ENCODE data around the gene NKPD1.

Gene NKPD1

DNA sequence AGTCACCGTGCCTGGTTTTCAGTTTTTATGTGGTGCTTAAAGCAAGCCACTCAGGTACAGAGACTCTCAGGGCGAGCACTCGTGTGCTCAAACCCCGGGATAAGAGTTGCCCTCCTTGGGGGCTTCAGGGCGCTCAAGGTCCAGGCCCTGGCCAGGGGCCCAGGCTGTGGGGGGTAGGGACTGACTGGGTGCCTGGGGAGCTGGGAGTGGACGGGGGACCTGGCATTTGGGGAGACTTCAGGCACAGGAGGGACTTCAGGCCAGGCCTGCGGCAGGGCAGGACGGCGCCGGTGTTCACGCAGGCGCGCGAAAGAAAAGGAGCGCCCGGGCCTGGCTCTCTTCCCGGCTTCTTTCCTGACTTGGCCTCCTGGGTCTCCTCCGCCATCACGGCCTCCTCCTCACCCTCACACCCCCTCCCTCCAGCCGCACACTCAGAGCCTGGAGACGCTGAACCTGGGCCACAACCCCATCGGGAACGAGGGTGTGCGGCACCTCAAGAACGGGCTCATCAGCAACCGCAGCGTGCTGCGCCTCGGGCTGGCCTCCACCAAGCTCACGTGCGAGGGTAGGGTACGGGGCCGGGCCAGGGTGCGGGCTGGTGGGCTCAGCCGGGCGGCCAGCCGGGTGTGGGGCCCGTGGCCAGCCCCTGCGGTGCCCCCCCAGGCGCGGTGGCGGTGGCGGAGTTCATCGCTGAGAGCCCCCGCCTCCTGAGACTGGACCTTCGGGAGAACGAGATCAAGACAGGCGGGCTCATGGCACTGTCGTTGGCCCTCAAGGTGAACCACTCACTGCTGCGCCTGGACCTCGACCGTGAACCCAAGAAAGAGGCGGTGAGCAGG is 16.1 kb downstream of the NKPD1 start:
- no peak overlapping the region for H3K4me3 ChIP-seq (ENCODE audit: low read length)
- no peak for DNase-seq (ENCODE audit: low read depth, low spot score)

DNA sequence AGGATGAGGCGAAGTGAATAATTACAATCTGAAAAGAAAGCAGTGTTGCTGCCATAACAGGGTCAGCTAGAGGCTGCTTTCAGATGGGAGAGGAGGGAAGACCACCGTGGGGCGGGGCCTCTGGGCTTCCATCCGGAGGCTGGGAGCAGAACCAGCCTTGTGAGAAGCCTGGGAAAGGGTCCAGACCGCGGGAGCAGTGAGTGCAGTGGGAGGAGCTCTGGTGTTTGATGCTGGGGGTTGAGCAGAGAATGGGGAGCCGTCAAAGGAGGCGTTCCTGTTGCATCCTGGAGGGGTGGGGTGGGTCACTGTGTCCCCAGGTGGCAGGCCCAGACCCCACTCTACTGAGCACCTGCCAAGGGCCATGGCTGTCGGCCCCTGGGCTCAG is 18.1 kb downstream of the NKPD1 start:
- DNase-seq (ENCODE audit: low read depth, low spot score) = no peak
- no peak overlapping the region for H3K4me3 ChIP-seq (ENCODE audit: low read length)

DNA sequence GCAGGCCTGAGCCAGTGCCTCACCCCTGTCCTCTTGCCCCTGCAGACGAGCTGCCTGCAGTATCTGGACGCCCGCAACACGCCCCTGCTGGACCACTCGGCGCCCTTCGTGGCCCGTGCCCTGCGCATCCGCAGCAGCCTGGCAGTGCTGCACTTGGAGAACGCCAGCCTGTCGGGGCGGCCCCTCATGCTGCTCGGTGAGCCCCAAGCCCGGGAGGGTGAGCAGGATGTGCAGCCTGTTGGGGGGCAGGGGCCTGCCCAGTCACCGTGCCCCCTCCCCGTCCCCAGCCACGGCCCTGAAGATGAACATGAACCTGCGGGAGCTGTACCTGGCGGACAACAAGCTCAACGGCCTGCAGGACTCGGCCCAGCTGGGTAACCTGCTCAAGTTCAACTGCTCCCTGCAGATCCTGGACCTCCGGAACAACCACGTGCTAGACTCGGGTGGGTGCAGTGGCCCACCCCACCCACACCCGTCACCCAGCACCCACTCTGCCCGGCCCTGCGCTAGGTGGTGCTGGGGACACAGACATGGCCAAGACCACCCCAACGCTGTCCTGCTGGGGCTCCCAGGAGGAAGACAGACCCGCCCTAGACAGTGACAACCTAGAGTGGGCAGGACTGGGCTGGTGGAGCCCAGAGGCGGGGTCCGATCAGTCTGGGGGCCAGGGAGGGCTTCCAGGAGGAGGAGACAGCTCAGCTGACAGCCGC is 18.6 kb downstream of the NKPD1 start:
- no peak for DNase-seq (ENCODE audit: low read depth, low spot score)
- H3K4me3 ChIP-seq (ENCODE audit: low read length) = no peak overlapping the region

DNA sequence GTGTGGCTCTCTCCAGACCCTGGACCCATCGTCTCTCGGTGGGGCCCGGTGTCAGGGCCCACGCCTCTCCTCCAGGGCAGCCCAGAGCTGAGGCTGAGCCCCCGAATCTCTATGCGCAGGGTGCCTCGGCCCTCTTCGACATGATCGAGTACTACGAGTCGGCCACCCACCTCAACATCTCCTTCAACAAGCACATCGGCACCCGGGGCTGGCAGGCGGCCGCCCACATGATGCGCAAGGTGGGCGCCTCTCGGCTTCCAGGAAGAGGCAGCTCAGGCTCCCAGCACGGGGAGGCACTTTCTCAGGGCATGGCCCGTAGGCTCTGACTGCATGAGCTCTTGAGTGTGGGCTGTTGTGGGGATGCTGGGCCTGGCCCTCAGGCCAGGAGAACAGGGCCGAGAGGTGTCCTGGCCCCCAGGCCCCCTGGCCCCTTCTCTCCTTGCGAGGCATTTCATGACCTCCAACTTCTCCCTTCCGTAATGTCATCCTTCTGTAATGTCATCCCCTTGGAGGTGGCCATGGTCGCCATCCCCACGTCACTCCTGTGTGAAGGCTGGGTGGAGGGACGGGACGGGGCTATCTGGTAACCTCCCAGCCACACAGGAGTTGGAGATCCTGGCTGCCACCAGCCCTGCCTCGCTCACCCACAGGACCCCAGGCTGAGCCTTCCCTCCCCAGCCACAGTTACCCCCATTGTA is 19.4 kb downstream of the NKPD1 start:
- H3K4me3 ChIP-seq (ENCODE audit: low read length) = no peak overlapping the region
- no peak for DNase-seq (ENCODE audit: low read depth, low spot score)

DNA sequence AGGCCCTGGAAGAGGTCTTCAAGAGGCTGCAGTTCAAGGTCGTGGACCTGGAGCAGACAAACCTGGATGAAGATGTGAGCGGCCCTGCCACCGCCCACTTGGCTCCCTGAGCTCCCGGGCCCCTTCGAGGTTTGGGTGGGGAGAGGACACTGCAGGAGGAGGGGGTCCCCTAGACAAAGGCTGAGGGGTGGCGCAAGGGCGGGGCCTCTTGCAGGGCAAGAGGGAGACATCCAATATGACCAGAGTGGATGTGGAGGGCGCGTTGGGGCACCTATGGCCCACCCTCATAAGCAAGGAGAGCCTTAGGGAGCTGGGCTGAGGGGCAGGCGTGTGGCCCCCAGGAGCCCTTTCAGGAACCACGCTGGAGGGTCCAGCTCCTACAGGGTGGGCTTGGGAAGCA is 20.2 kb downstream of the NKPD1 start:
- no peak for DNase-seq (ENCODE audit: low read depth, low spot score)
- no peak overlapping the region for H3K4me3 ChIP-seq (ENCODE audit: low read length)

DNA sequence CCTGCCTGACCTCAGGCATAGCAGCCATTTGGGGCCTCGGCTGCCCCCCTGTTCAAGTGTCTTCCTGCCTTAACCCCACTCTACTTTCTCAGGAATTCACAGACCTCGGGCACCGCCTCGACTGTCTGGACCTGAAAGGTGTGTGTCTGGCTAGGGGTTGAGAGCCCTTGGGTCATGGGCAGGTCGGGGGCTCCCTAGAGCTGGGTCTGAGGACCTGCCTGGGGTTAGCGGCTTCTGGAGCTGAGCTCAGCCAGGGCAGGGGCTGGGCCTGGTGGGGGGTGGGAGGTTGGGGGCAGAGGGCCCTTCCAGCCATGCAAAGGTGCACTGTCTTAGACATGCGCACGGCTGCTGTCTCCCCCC is 20.7 kb downstream of the NKPD1 start:
- H3K4me3 ChIP-seq (ENCODE audit: low read length) = no peak overlapping the region
- DNase-seq (ENCODE audit: low read depth, low spot score) = no peak

DNA sequence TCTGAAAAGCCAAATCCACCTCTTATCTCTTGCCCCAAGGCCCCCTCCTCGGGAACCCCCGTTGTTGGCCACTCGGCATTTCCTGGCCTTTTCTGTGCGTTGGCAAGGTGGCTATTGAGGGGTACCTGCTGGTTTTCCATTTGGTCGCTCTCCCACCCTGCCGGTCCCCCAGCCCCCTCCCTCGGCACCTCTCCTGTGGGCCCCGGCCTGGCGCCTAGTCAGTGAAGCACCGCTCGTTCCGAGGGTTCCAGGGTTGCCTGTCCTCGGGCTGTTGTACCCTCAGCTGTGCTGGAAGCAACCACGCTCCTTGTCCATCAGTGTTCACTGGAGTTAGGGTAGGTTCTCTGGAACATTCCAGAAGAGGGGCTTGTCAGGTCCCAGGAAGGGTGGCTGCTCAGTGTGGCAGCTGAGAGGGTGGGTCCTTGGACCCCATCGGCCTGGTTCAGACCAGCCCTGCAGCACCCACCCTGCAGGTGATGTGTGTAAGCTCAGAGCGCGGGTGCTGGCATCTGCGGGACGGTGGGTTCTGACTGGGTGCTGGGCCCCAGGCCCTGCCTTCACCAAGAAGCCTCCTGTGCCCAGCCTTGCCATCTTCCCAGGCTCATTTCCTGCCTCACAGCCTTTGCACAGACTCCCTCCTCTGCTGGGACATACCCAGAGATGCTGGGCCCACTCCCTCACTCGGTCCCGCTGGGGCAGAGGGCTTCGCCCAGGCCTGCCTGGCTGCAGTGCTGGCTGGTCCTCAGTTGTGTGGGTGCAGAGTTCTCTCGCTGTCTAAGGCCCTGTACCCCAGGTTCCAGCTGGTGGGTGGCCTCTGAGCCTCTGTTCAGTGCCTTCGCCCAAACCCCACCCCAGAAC is 21.3 kb downstream of the NKPD1 start:
- H3K4me3 ChIP-seq (ENCODE audit: low read length) = no peak overlapping the region
- DNase-seq (ENCODE audit: low read depth, low spot score) = no peak

DNA sequence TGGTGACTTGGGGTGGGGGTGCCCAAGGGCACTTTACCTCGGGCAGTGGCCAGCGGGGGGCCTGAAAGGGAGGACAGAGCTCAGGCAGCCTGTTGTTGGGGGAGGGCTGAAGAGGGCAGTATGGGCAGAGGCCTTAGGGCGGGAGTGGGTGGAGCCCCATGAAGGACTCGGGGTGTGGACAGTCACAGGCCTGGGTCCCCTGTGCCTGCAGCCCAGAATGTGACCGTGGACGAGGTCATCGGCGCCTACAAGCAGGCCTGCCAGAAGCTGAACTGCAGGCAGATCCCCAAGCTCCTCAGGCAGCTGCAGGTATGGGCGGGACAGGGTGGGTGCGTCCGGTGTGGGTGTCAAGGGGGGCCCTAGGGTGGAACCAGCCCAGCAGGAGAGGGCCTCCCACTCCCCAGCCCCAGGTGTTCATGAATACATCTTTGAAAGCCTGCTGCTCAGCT is 22.5 kb downstream of the NKPD1 start:
- no peak for DNase-seq (ENCODE audit: low read depth, low spot score)
- H3K4me3 ChIP-seq (ENCODE audit: low read length) = no peak overlapping the region

DNA sequence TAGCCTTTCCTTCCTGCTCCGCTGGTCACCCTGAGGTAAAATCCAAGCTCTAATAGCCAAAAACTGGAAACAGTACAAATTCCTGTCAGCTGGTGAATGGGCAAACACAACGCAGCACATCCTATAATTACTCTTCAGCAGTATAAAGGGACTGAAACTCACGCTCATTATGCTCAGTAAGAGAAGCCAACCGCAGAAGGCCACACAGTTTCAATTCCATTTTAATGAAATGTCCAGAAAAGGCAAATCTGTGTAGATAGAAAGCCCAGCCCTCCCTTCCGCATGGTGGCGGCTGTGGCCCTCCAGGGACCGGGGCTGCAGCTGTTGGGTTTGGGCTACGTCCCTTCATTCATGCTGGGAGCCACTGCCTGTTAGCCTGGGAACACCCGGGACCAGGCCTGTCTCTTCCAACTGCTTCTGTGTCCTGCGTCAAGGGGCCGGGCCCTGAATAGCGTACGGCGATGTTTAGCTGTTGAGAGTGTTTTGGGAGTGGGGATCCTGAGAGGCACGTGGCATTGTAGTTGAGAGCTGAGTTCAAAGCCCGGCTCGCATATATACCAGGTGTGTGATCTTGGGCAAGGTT is 23.5 kb downstream of the NKPD1 start:
- H3K4me3 ChIP-seq (ENCODE audit: low read length) = no peak overlapping the region
- no peak for DNase-seq (ENCODE audit: low read depth, low spot score)

DNA sequence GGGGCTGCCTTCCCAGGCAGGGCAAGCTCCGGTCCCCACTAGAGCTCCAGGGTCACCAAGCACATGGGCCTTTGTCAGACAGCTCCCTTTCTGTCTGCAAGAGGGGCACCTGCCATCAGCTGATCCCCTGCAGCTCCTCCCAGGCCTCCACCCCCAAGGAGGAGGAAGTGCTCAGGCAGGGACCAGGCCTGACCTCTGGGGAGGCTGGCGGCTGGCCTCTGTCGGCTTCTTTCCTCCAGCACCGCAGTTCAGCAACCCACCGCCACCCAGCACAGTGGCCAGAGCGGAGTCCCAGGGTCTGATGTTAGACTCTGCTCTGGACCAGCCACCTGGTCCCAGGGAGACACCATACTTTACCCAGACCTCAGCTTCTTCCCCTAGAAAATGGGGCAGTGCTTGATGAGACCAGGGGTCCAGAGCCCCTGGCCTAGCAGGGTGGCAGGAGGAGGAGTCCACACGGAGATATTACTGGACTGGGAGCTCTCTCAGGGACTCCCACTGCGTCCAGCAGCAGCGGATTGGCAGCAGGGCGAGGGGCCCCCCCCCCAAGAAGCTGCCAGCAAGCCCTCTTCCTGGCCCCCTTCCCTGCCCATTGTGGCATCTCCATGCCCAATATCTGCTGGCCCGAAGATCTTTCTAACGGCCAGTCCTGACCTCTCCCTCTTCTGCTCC is 24.1 kb downstream of the NKPD1 start:
- no peak for DNase-seq (ENCODE audit: low read depth, low spot score)
- H3K4me3 ChIP-seq (ENCODE audit: low read length) = no peak overlapping the region

DNA sequence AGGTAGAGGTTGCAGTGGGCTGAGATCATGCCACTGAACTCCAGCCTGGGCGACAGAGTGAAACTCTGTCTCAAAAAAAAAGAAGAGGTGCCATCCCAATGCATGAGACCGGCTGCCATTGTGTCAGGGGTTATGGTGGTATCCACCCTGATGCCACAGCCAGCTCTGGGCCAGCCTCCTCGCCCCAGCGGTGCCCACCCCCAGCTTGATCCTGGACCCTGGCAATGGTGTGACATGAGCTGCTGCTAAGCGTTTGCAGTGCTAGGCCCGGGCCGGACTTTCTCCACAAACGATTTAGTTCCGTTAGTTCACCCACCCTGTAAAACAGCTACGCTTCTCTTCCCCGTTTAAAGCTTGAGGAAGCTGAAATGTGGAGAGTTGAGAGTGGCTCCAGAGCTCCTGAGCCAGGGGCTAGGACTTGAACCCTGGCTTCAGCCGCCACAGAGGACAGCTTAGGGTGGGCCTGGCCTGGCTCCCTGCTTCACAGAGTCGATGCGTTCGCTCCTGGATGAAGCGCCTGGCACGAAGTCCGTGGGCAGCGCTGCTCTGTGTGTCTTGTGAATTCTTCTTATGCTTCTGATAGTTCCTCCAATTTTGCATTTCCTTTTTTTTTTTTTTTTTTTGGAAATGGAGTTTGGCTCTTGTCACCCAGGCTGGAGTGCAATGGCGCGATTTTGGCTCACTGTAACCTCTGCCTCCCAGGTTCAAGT is 25.5 kb downstream of the NKPD1 start:
- DNase-seq (ENCODE audit: low read depth, low spot score) = no peak
- no peak overlapping the region for H3K4me3 ChIP-seq (ENCODE audit: low read length)

DNA sequence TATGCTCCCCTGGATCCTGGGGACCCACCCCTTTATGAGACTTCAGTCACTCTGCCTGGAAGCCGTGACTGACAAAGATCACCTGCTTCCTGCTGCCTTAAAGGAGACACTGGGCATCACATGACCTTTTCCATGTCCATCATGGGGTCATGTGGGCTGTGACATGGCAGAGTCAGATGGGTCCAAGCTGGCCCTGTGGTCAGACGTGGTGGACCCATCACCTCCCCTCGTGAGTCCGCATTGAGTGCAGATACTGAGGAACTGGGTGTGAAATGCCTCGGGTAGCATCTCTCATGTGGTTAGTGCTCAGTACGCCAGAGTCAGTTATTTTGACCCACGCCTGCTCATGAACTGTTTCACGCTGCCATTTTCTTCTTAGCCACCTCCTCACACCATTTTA is 27.1 kb downstream of the NKPD1 start:
- no peak for DNase-seq (ENCODE audit: low read depth, low spot score)
- no peak overlapping the region for H3K4me3 ChIP-seq (ENCODE audit: low read length)

DNA sequence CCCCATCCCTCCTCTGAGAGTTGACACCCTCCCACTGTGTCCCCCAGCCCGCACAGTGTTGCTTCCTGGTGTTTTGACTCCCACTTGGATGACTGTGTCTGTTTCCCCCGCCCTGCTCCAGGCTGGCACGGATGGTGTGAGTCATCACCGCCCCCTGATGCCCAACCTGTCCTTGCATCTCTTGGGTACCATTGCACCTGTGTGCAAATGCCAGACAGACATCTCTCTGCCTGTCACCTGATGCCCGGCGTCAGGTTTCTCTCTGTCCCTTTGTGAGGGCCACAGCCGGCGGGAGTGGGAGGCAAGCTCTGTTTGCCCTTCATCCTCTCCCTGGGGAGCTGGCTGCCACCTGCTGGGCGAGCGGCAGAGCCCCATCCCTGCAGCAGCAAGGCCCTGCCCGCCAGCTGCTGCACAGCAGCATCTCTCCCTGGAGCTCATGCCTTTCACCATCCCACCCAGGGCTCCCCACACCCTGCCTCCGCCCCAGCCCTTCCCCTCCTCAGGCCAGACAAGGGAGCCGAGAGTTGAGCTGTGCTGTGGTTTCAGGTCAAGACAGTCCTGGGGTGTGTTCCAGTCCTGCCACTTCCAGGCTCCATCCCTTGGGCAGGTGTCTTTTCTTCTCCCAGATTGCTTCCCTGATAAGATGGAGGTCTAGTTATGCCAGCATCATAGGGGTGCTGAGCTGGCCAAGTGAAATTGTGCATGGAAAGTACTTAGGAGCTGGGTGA is 29.7 kb downstream of the NKPD1 start:
- DNase-seq (ENCODE audit: low read depth, low spot score) = no peak
- H3K4me3 ChIP-seq (ENCODE audit: low read length) = no peak overlapping the region

DNA sequence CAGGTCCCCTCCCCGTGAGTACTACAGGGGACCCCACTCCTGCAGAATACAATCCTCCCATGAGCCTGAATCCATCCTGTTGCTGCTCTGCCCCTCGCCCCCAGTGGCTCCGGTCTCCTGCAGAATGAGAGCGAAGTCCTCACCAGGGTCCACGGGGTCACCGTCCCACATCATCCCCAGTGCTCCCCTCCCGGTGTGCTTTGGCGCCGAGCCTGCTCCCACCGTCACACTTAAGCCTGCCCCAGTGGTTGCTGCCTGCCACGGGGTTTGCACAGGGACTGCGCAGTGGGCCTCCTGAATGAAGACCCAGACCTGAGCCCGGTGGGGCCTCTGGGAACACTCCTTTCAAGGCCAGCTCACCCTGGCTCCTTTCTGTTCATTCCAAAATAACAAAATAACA is 30.5 kb downstream of the NKPD1 start:
- DNase-seq (ENCODE audit: low read depth, low spot score) = no peak
- H3K4me3 ChIP-seq (ENCODE audit: low read length) = no peak overlapping the region

DNA sequence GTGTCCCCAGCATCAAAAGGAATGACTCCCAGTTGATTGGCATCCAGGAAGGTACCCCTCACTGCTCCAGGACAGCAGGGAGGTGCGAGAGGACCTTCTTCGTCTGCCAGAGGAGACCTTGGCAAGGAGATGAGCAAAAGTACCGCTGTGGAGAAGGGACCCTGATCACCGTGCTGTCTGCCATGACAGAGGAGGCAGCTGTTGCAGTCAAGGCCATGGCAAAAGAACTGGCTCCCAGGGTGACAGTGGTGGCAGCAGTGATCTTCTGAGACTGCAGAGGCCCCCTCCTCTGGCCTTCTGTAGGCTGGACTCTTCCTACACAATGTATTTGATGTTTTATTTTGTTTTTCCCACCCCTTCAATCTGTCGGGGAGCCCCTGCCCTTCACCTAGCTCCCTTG is 32.0 kb downstream of the NKPD1 start:
- H3K4me3 ChIP-seq (ENCODE audit: low read length) = no peak overlapping the region
- no peak for DNase-seq (ENCODE audit: low read depth, low spot score)

DNA sequence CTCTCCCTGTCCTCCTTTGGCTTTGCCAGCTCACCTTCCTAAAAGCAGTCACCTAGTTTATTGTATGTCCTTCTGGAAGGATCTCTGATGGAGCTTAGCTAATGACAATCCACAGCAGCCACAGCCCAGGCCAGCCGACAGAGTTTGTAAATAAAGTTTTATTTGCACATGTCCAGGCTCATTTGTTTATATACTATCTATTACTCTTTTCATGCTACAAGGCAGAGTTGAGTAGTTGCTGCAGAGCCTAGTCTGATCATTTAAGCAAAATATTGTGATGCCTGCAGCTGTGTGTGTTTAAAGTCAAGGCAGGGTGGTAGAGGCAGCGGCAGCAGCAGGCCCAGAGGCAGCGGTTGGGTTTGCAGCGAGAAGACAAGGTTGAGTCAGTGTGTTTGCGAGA is 32.6 kb downstream of the NKPD1 start:
- no peak overlapping the region for H3K4me3 ChIP-seq (ENCODE audit: low read length)
- DNase-seq (ENCODE audit: low read depth, low spot score) = no peak

DNA sequence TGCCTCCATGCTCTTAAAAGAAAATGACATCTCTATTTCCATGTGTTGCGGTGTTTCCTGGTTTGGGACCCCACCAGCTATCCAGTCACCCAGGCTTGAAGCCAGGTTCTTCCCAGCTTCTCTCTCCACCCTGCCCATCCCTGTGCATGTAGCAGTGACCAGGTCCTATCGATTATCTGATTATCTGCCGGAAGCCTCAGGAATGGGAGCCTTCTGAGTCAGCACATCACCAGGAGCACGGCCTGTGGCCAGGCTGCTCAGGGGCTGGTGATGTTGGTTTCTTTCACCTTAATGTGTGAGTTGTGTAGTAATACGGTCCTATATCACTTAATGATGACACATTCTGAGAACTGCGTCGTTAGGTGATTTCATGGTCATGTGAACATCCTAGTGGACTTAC is 34.1 kb downstream of the NKPD1 start:
- no peak overlapping the region for H3K4me3 ChIP-seq (ENCODE audit: low read length)
- DNase-seq (ENCODE audit: low read depth, low spot score) = no peak
